ENCODE results near the gene ATP2A2. TPM values are rescaled to one million over a fixed set of nuclear protein-coding genes. Genes with fewer than 3 reads are reported as not detected.

Gene ATP2A2
- total RNA-seq, 4 donors from 2014 or later: 170 to 231 (median 177) TPM

DNA sequence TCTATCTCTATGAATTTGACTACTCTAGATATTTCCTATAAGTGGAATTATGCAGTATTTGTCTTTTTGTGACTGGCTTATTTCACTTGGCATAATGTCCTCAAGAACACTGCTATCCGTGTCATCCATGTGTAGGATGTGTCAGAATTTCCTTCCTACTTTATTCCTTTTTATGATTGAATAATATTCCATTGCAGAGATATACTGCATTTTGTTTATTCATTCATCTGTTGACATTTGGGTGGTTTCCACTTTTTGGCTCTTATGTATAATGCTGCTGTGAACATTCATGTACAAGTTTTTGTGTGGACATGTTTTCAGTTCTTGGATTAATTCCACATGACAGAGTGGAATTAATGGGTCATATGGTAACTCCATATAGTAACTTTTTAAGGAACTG is 45.7 kb upstream of the ATP2A2 start:
- H3K4me3 ChIP-seq: no peak overlapping the region
- peak overlapping the region in 1 of 4 donors; percentile 15 for H3K27ac ChIP-seq (replicated peaks in 1 of 4)
- no peaks in the 10 kb centered on the region for H3K27me3 ChIP-seq
- no peaks in the 10 kb centered on the region for H3K36me3 ChIP-seq
- H3K9me3 ChIP-seq: no peaks in the 10 kb centered on the region
- TF ChIP-seq POLR2AphosphoS5 (IDR thresholded peaks at IDR 0.05) (no peak), POLR2A (IDR thresholded peaks at IDR 0.05; ENCODE audit: low read depth) (no peak), EP300 (IDR thresholded peaks at IDR 0.05) (no peak)
- TF ChIP-seq, protein P1, sequence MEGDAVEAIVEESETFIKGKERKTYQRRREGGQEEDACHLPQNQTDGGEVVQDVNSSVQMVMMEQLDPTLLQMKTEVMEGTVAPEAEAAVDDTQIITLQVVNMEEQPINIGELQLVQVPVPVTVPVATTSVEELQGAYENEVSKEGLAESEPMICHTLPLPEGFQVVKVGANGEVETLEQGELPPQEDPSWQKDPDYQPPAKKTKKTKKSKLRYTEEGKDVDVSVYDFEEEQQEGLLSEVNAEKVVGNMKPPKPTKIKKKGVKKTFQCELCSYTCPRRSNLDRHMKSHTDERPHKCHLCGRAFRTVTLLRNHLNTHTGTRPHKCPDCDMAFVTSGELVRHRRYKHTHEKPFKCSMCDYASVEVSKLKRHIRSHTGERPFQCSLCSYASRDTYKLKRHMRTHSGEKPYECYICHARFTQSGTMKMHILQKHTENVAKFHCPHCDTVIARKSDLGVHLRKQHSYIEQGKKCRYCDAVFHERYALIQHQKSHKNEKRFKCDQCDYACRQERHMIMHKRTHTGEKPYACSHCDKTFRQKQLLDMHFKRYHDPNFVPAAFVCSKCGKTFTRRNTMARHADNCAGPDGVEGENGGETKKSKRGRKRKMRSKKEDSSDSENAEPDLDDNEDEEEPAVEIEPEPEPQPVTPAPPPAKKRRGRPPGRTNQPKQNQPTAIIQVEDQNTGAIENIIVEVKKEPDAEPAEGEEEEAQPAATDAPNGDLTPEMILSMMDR (IDR thresholded peaks at IDR 0.05): no peak
- peaks cover 13 to 34% (median 20%) of the 10 kb centered on the region in 4 donors for H3K4me1 ChIP-seq
- no peak for DNase-seq (ENCODE audit: extremely low spot score)
- 68% methylated on average over 1 of the region's 1 CpG for WGBS
- intact Hi-C loops (cut with DNase I): no loop called here

DNA sequence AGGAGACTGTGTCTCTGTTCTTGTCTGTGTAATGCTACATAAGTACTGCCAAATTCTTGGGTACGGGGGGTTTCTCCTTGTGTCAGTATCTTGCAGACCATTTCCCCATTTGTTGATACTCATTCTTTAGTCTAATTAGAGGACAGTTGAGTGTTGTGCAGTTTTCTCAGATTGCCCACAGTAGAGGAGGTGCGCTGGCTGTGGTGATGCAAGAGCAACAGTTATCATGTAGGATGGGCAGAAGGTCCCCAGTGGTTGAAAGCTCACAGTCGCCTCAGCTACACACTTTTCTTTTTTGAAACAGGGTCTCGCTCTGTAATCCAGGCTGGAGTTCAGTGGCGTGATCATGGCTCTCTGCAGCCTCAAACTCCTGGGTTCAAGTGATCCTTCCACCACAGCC is 37.8 kb upstream of the ATP2A2 start:
- WGBS: 91% methylated on average over 5 of the region's 5 CpGs
- DNase-seq (ENCODE audit: extremely low spot score): no peak
- Histone ChIP-seq H3K9me3 (no peaks in the 10 kb centered on the region), H3K27me3 (no peaks in the 10 kb centered on the region), H3K36me3 (peaks cover 0 to 18% (median 0%) of the 10 kb centered on the region in 4 donors), H3K4me1 (peaks cover 22 to 32% (median 26%) of the 10 kb centered on the region in 4 donors), H3K27ac (replicated peaks in 1 of 4) (no peak overlapping the region), H3K4me3 (no peak overlapping the region)
- intact Hi-C loops (cut with DNase I): no loop called here
- TF ChIP-seq, protein P1 (IDR thresholded peaks at IDR 0.05): no peak
- TF ChIP-seq POLR2AphosphoS5 (IDR thresholded peaks at IDR 0.05) (no peak), EP300 (IDR thresholded peaks at IDR 0.05) (no peak), POLR2A (IDR thresholded peaks at IDR 0.05; ENCODE audit: low read depth) (no peak)

DNA sequence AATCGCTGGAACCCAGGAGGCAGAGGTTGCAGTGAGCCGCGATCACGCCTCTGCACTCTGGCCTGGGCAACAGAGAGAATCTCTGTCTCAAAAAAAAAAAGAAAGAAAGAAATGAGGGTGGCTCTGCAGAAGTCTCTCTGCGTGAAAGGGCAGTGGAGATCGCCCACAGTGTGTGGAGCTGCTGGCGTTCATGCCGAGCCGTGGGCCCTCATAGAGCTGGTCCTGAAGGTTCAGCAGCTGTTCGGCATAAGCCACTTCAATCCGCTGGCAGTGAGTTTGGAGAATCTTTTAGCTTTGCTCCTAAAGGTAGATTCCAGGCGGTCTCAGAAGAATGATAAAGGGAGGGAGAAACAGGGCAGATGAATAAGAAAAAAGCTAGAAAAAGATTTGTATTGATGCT is 36.7 kb upstream of the ATP2A2 start:
- peaks cover 0 to 18% (median 0%) of the 10 kb centered on the region in 4 donors for H3K36me3 ChIP-seq
- H3K4me1 ChIP-seq: peaks cover 34 to 44% (median 38%) of the 10 kb centered on the region in 4 donors
- peak overlapping the region in 1 of 4 donors; percentile 27 for H3K27ac ChIP-seq (replicated peaks in 1 of 4)
- no peak for DNase-seq (ENCODE audit: extremely low spot score)
- H3K27me3 ChIP-seq: no peaks in the 10 kb centered on the region
- no peak overlapping the region for H3K4me3 ChIP-seq
- intact Hi-C loops (cut with DNase I): no loop called here
- WGBS: 95% methylated on average over 12 of the region's 12 CpGs
- H3K9me3 ChIP-seq: no peaks in the 10 kb centered on the region
- TF ChIP-seq, protein P1 (IDR thresholded peaks at IDR 0.05): no peak
- TF ChIP-seq EP300 (IDR thresholded peaks at IDR 0.05): no peak
- TF ChIP-seq POLR2A (IDR thresholded peaks at IDR 0.05; ENCODE audit: low read depth): no peak
- no peak for TF ChIP-seq POLR2AphosphoS5 (IDR thresholded peaks at IDR 0.05)

DNA sequence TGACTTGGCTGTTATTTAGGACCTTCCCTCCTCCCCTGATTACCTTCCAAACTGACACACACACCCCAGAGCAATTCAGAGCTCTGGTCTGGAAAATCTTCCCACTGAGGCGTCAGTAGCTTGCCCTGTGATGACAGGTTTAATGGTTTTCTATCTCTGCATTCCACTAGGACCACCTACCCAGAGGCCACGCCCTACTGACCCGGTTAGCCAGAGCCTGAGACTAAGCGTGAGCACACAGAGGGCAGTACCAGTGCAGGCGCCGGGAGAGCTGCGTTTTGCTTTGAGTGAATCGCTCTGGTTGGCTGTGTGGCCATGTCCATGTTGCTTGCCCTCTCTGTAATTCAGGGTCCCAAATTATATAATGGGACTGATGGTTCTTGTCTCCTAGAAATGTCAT is 36.2 kb upstream of the ATP2A2 start:
- DNase-seq (ENCODE audit: extremely low spot score): no peak
- Histone ChIP-seq H3K4me1 (peaks cover 38 to 48% (median 42%) of the 10 kb centered on the region in 4 donors), H3K4me3 (no peak overlapping the region), H3K9me3 (no peaks in the 10 kb centered on the region), H3K27ac (replicated peaks in 1 of 4) (peak overlapping the region in 1 of 4 donors; percentile 27), H3K36me3 (peaks cover 0 to 18% (median 0%) of the 10 kb centered on the region in 4 donors), H3K27me3 (no peaks in the 10 kb centered on the region)
- intact Hi-C loops (cut with DNase I): no loop called here
- WGBS: 71% methylated on average over 8 of the region's 8 CpGs
- no peak for TF ChIP-seq POLR2AphosphoS5 (IDR thresholded peaks at IDR 0.05)
- TF ChIP-seq EP300 (IDR thresholded peaks at IDR 0.05): no peak
- TF ChIP-seq, protein P1 (IDR thresholded peaks at IDR 0.05): no peak
- TF ChIP-seq POLR2A (IDR thresholded peaks at IDR 0.05; ENCODE audit: low read depth): no peak

DNA sequence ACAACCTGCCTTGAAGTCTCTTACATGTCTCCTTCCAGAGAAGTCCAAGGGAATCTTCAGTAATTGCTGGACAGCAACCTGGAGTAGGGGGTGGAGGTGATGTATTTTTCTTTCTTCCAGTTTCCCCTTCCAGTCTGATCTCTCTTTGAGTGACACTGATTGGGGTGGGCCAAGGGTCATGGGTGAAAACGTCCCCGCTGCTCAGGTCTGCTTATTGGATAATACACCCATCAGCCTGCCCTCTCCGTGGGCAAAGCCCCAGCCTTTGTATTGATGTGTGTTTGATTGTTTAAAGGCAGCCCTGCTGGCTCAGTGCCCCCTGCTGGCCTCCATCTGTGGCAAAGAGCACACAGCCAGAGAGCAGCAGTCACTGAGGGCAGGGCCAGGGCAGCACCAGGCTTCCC is 35.7 kb upstream of the ATP2A2 start:
- DNase-seq (ENCODE audit: extremely low spot score): no peak
- Histone ChIP-seq H3K27me3 (no peaks in the 10 kb centered on the region), H3K9me3 (no peaks in the 10 kb centered on the region), H3K4me3 (no peak overlapping the region), H3K27ac (replicated peaks in 1 of 4) (peak overlapping the region; percentile 70 to 85 (median 80)), H3K36me3 (peaks cover 0 to 18% (median 0%) of the 10 kb centered on the region in 4 donors), H3K4me1 (peaks cover 44 to 54% (median 48%) of the 10 kb centered on the region in 4 donors)
- TF ChIP-seq POLR2A (IDR thresholded peaks at IDR 0.05; ENCODE audit: low read depth) (no peak), EP300 (IDR thresholded peaks at IDR 0.05) (no peak), POLR2AphosphoS5 (IDR thresholded peaks at IDR 0.05) (no peak)
- TF ChIP-seq, protein P1 (IDR thresholded peaks at IDR 0.05): no peak
- intact Hi-C loops (cut with DNase I): no loop called here
- 88% methylated on average over 3 of the region's 3 CpGs for WGBS
